Activated CD4-positive, alpha-beta T cell treated with anti-CD3 and anti-CD28 coated beads for 36 hours (primary cell): ENCODE data around the gene CREB3. TPM values are rescaled to one million over a fixed set of nuclear protein-coding genes. Genes with fewer than 3 reads are reported as not detected.

ENCODE experiments used
- ATAC-seq: fragments of 200-7000 bp; cut with Tn5 transposase; one replicate; pipeline ENCODE4 v1.10.0; 2021; ENCODE audit warnings: mild to moderate bottlenecking, moderate library complexity
- CTCF ChIA-PET: fragments of 350-600 bp; sonication (Branson Sonifier 250); formaldehyde crosslinking; loops from one replicate; lab custom pipeline; 2021; ENCODE audit warnings: antibody characterized with exemption; lab: Charles Lee
- POLR2A ChIA-PET: fragments of 350-600 bp; sonication (Branson Sonifier 250); formaldehyde crosslinking; loops from one replicate; lab custom pipeline; 2021; ENCODE audit warnings: antibody characterized with exemption, inconsistent platforms; lab: Charles Lee
- DNase-seq: peaks from one replicate; pipeline ENCODE4 v3.0.0-alpha.2; 2020
- H3K27ac Mint-ChIP-seq: one replicate; pipeline ENCODE4 v1.8.0; 2021; ENCODE audit warnings: mixed read lengths
- H3K27me3 Mint-ChIP-seq: one replicate; pipeline ENCODE4 v1.8.0; 2021; ENCODE audit warnings: mixed read lengths
- H3K36me3 Mint-ChIP-seq: one replicate; pipeline ENCODE4 v1.8.0; 2021; ENCODE audit warnings: low read depth, mixed read lengths
- H3K4me1 Mint-ChIP-seq: one replicate; pipeline ENCODE4 v1.8.0; 2021; ENCODE audit warnings: mixed read lengths
- H3K4me3 Mint-ChIP-seq: one replicate; pipeline ENCODE4 v1.8.0; 2021; ENCODE audit warnings: mild to moderate bottlenecking, moderate library complexity, mixed read lengths
- H3K9me3 Mint-ChIP-seq: one replicate; pipeline ENCODE4 v1.8.0; 2021; ENCODE audit warnings: low read depth, mixed read lengths
- intact Hi-C, 2 experiments: fragments of 100-400 bp; cut with DNase I in 1 of 2; cut with micrococcal nuclease in 1 of 2; formaldehyde crosslinking; loops; one replicate each; pipeline versions ENCODE4 v1.14.2 to v1.15.1; 2022 to 2024; cut with DNase I, micrococcal nuclease
- total RNA-seq, 2 experiments: library from RNA; stranded (reverse); gene quantifications; one replicate each; pipeline ENCODE4 v1.2.3, GENCODE V29; 2021

The CREB3 gene
- total RNA-seq, result 10 to 100 TPM; 24.0 to 26.0 TPM

DNA sequence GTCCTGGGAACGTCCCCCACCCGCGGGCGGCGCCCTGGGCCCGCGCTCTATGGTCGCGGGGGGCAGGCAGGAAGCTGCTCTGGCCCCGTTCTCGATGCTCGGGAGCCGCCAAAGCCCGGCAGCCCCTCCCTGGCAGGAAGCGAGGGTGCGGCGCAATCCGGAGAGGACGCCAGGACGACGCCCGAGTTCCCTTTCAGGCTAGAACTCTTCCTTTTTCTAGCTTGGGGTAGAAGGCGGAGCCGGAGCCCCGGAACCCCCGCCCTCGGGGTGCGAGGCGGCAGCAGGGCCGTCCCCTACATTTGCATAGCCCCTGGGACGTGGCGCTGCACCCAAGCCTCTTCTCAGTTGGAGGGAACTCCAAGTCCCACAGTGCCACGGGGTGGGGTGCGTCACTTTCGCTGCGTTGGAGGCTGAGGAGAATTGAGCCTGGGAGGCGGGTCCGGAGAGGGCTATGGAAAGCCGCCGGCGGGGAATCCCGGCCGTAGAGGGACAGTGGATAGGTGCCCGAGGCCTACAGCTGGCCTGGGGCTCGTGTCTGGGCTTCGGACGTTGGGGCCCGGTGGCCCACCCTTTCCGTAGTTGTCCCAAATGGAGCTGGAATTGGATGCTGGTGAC is at the start of gene CREB3, which contains the start of gene TLN1:
TSS of gene CREB3 (plus strand) at position 482 of the 615 bp plus-strand sequence. CDS start at position 589, 107 bp downstream.
TSS of gene TLN1 (minus strand) at position 11 of the 615 bp plus-strand sequence. CDS start 6,501 bp downstream, outside the sequence.
- ChIA-PET POLR2A (interaction anchor here (0.6 to 1.6 kb wide), 6 partner anchors 16 to 174 kb away, joined by 3 to 14 read pairs (median 3); partner anchors contain the start of genes CCDC107, GBA2, HRCT1 and RGP1), CTCF (interaction anchor here (0.5 to 8.4 kb wide), 16 partner anchors 9 to 1098 kb away, joined by 3 to 68 read pairs (median 6); partner anchors contain the start of genes CCDC107, GBA2, RGP1 and RMRP)
- H3K4me1 Mint-ChIP-seq, result peaks cover 21% of the 10 kb centered on the region
- ATAC-seq, result peak; percentile 87
- H3K27me3 Mint-ChIP-seq, result no peaks in the 10 kb centered on the region
- H3K4me3 Mint-ChIP-seq, result no peak within 1 kb of the TSS
- no peaks in the 10 kb centered on the region for H3K9me3 Mint-ChIP-seq
- intact Hi-C loops, result loop anchor here (1.0 to 10.0 kb wide), 21 partner anchors 17 to 1275 kb away; partner anchors contain the start of genes GBA2 (in 2 of the 2), RGP1 (in 2 of the 2), CCDC107 (in 1 of the 2) and CD72 (in 1 of the 2)
- peak within 1 kb of the TSS; percentile 93 for H3K27ac Mint-ChIP-seq
- DNase-seq, result peak; percentile 98
- peaks cover 22% of the 10 kb centered on the region for H3K36me3 Mint-ChIP-seq

- DNase-seq, result no peak
- Mint-ChIP-seq H3K9me3 (no peaks in the 10 kb centered on the region), H3K27me3 (no peaks in the 10 kb centered on the region), H3K4me1 (peaks cover 4% of the 10 kb centered on the region), H3K36me3 (no peaks in the 10 kb centered on the region), H3K27ac (no peak overlapping the region), H3K4me3 (no peak overlapping the region)
- no peak for ATAC-seq
- POLR2A ChIA-PET, result interaction anchor here (0.6 kb wide), 1 partner anchor 1440 kb away, joined by 4 read pairs; no protein-coding TSS in a partner anchor
- intact Hi-C loops, result no loop called here
- CTCF ChIA-PET, result interaction anchor here (0.6 to 2.8 kb wide), 7 partner anchors 10 to 37 kb away, joined by 3 to 24 read pairs (median 4); partner anchors contain the start of genes ARHGEF39, CA9, CCDC107 and RMRP
Measured at GRCh38 chr9:35683323-35683722, 49.1 kb upstream of the CREB3 start.

- ChIA-PET CTCF (interaction anchor here (1.0 to 2.8 kb wide), 3 partner anchors 11 to 73 kb away, joined by 3 to 24 read pairs (median 6); partner anchors contain the start of genes CCDC107 and RMRP), POLR2A (no interaction called here)
- Mint-ChIP-seq H3K4me3 (no peak overlapping the region), H3K36me3 (no peaks in the 10 kb centered on the region), H3K27ac (no peak overlapping the region), H3K27me3 (no peaks in the 10 kb centered on the region), H3K4me1 (peaks cover 16% of the 10 kb centered on the region), H3K9me3 (no peaks in the 10 kb centered on the region)
- ATAC-seq (no peak), DNase-seq (no peak)
- intact Hi-C loops, result no loop called here
Measured at GRCh38 chr9:35684921-35685320, 47.5 kb upstream of the CREB3 start.

DNA sequence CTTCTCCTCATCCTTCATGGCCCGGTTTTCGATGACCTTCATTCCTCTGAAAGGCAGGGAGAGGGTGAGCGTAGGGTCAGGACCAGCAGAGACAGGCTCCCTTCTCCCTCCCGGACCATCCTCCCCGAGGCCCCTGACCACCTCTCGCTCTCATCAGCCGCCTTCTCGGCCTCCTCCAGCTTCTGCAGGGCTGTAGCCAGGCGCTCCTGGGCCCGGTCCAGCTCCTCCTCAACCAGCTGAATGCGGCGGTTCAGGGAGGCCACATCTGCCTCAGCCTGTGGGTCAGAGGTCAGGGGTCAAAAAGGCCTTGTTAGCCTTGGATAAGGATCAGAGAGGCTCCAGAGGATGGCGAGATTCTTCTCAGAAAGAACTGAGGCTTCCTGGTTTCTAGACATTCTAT is 47.0 kb upstream of the CREB3 start:
- Mint-ChIP-seq H3K9me3 (no peaks in the 10 kb centered on the region), H3K4me3 (no peak overlapping the region), H3K27ac (no peak overlapping the region), H3K27me3 (no peaks in the 10 kb centered on the region), H3K36me3 (no peaks in the 10 kb centered on the region), H3K4me1 (peaks cover 16% of the 10 kb centered on the region)
- DNase-seq (no peak), ATAC-seq (no peak)
- ChIA-PET CTCF (interaction anchor here (1.0 to 2.8 kb wide), 3 partner anchors 10 to 74 kb away, joined by 3 to 24 read pairs (median 3); no protein-coding TSS in a partner anchor), POLR2A (no interaction called here)
- intact Hi-C loops, result no loop called here

DNA sequence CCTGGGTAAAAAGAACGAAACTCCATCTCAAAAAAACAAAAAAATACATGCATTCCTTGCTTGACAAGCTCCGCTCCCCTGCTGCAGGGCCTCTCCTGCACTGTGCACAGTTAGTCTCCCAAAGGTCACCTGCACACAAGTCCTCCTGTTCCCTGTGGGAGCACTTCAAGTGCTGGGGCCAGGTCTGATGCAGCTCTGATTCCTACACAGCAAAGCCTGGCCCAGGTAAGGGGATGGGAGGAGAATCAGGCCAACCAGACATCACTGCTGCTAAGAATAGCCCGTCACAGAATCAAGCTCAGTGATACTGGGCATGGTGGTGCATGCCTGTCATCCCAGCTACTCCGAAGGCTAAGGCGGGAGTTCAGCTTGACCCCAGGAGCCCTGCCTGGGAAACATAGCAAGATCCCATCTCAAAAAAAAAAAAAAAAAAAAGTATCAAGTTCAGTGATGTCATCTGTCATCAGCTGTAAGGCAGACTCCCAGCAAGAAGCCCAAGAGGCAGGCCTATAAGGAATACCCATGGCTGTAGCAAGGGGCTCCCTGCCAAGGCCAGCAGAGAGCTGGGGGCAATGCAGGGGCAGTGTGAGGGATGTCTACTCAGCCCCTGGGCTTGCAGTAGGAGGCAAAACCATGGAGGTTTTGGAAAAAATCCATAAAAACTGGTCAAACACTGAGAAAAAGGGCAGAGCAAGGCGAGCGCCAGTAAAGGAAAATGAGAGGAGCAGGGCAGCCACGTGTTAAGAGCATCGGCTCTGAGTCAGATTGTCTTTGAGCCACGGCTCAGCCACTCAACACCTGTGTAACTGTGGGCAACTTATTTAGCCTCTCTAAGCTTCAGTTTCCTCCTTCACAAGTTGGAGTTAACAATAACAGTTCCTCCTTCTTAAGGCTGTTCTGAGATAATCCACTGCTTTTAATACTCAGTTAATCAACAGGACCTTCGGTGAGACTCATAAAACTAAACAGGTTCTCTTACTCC is 46.0 kb upstream of the CREB3 start:
- Mint-ChIP-seq H3K4me1 (peaks cover 23% of the 10 kb centered on the region), H3K27ac (no peak overlapping the region), H3K36me3 (no peaks in the 10 kb centered on the region), H3K9me3 (no peaks in the 10 kb centered on the region), H3K27me3 (no peaks in the 10 kb centered on the region), H3K4me3 (no peak overlapping the region)
- DNase-seq (no peak), ATAC-seq (no peak)
- intact Hi-C loops, result no loop called here
- CTCF ChIA-PET, result interaction anchor here (0.6 to 2.2 kb wide), 6 partner anchors 10 to 37 kb away, joined by 3 to 7 read pairs (median 3); no protein-coding TSS in a partner anchor
- POLR2A ChIA-PET, result interaction anchor here (0.6 kb wide), 1 partner anchor 1088 kb away, joined by 4 read pairs; no protein-coding TSS in a partner anchor

- Mint-ChIP-seq H3K27me3 (no peaks in the 10 kb centered on the region), H3K9me3 (no peaks in the 10 kb centered on the region), H3K4me1 (peaks cover 23% of the 10 kb centered on the region), H3K4me3 (no peak overlapping the region), H3K36me3 (no peaks in the 10 kb centered on the region), H3K27ac (no peak overlapping the region)
- ATAC-seq (no peak), DNase-seq (no peak)
- intact Hi-C loops, result no loop called here
- CTCF ChIA-PET, result interaction anchor here (0.7 to 2.2 kb wide), 4 partner anchors 8 to 83 kb away, joined by 3 to 7 read pairs (median 5); no protein-coding TSS in a partner anchor
- POLR2A ChIA-PET, result interaction anchor here (1.3 kb wide), 1 partner anchor 23 kb away, joined by 3 read pairs; the partner anchor contains the start of gene ARHGEF39
Measured at GRCh38 chr9:35687306-35687705, 45.2 kb upstream of the CREB3 start.

DNA sequence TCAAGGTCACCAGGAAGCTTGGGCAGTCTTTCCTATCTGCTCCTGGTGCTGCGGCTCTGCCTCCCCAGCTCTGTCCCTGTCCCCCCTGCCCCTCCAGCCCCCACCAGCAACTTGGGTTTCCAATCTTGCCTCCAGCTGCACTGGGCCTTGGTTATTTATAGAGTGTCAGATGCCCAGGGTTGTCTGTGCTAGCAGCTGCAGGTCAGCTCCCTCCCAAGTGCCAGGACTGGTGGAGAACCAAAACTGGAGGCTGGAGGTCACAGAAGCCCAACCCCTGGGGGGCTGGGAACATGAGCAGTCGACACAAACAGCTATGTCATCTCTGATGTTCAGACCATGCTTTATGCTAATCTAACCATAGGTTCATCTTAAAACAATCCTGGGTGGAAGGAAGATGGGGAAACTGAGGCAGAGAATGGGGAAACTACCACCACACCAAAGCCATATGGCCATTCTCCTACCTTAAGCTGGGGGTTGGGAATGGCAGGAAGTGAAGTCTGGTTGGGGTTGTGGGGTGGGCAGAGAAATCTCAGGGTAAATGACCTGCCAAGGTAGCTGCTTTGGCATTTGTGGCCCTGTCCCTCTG is 44.4 kb upstream of the CREB3 start:
- Mint-ChIP-seq H3K36me3 (no peaks in the 10 kb centered on the region), H3K27me3 (no peaks in the 10 kb centered on the region), H3K9me3 (no peaks in the 10 kb centered on the region), H3K27ac (no peak overlapping the region), H3K4me3 (no peak overlapping the region), H3K4me1 (peaks cover 23% of the 10 kb centered on the region)
- DNase-seq (no peak), ATAC-seq (no peak)
- intact Hi-C loops, result loop anchor here in 1 of 2 experiments (1.0 kb wide), 2 partner anchors 23 to 127 kb away; partner anchors contain the start of genes ARHGEF39 and HINT2
- ChIA-PET CTCF (interaction anchor here (0.6 to 2.2 kb wide), 12 partner anchors 8 to 189 kb away, joined by 3 to 7 read pairs (median 3); partner anchors contain the start of genes CCDC107 and RMRP), POLR2A (interaction anchor here (0.9 to 1.3 kb wide), 3 partner anchors 9 to 30 kb away, joined by 3 read pairs; partner anchors contain the start of genes ARHGEF39, CCDC107 and RMRP)

DNA sequence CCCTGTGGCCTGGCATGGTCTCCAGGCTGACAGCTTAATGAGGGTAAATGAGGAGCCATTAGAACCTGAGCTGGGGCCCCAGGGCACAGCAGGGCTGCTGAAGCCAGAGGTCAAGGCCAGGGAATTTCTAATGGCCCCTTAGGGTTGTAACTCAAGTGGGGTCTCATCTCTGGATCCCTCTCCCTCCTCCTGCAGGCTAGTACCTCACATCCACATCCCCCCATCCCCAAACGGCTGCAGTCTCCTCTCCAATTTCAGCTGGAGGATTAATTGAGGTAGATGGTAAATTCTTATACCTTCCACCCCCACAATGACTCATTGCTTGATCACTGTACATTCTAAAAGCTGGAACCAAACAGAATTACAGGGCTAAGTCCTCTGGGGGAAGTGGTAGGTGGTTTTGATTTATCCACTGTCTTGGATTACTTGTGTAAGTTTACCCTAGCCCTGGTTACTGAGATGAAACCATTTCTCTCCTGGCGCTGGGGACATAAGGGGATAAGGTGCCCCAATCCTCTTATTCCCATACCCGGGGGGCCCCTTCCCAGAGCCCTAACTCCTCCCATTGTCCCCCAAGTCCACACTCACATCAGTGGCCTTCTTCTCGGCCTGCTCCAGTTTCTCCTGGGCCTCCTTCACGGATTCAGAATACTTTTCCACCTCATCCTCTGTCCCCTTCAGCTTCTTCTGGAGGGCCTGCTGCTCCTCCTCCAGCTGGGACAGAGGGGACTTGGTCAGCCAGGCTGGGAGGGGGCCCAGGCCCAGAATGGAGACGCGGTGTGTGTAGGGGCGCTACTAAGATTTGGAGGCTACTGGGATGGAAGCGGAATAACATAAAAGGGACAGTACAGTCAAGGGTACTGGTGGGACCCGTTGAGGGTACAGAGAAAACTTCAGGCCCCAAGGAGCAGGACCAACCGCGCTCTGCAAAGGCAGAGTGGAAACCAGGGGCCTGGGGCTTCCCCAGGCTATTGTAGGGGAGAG is 43.6 kb upstream of the CREB3 start:
- Mint-ChIP-seq H3K36me3 (no peaks in the 10 kb centered on the region), H3K27ac (peak overlapping the region; percentile 61), H3K9me3 (no peaks in the 10 kb centered on the region), H3K4me1 (peaks cover 23% of the 10 kb centered on the region), H3K4me3 (peak overlapping the region; percentile 40), H3K27me3 (no peaks in the 10 kb centered on the region)
- ChIA-PET CTCF (interaction anchor here (0.5 to 1.7 kb wide), 9 partner anchors 8 to 204 kb away, joined by 3 to 6 read pairs (median 3); partner anchors contain the start of genes CCDC107 and RMRP), POLR2A (interaction anchor here (0.9 to 1.3 kb wide), 3 partner anchors 8 to 31 kb away, joined by 3 read pairs; partner anchors contain the start of genes ARHGEF39, CCDC107 and RMRP)
- DNase-seq (peak; percentile 22), ATAC-seq (peak; percentile 90)
- intact Hi-C loops, result loop anchor here in 1 of 2 experiments (1.0 kb wide), 2 partner anchors 24 to 126 kb away; partner anchors contain the start of genes ARHGEF39 and HINT2
